GM12891 (cell line): ENCODE measurements around the gene LRRC27.

Source experiments
- PAX5 ChIP-seq: IDR thresholded peaks from 2 replicates; pipeline ENCODE4 v1.6.1; 2011; ENCODE audit warnings: low read length, moderate library complexity, mild to moderate bottlenecking; ENCODE audit not compliant: insufficient read depth, severe bottlenecking
- POLR2A ChIP-seq: IDR thresholded peaks from 2 replicates; pipeline ENCODE4 v1.6.1; 2011; ENCODE audit warnings: low read depth, low read length, control low read depth
- POLR2AphosphoS5 ChIP-seq: IDR thresholded peaks from 2 replicates; pipeline ENCODE4 v1.6.1; 2011; ENCODE audit warnings: low read depth, low read length, control low read depth
- POU2F2 ChIP-seq: IDR thresholded peaks from 2 replicates; pipeline ENCODE4 v1.6.1; 2011; ENCODE audit warnings: low read depth, mild to moderate bottlenecking, control low read depth, low read length, moderate library complexity
- SPI1 ChIP-seq: IDR thresholded peaks from 2 replicates; pipeline ENCODE4 v1.6.1; 2011; ENCODE audit warnings: low read depth, low read length, control low read depth
- TAF1 ChIP-seq: IDR thresholded peaks from 2 replicates; pipeline ENCODE4 v1.6.1; 2011; ENCODE audit warnings: low read depth, low read length, control low read depth

DNA sequence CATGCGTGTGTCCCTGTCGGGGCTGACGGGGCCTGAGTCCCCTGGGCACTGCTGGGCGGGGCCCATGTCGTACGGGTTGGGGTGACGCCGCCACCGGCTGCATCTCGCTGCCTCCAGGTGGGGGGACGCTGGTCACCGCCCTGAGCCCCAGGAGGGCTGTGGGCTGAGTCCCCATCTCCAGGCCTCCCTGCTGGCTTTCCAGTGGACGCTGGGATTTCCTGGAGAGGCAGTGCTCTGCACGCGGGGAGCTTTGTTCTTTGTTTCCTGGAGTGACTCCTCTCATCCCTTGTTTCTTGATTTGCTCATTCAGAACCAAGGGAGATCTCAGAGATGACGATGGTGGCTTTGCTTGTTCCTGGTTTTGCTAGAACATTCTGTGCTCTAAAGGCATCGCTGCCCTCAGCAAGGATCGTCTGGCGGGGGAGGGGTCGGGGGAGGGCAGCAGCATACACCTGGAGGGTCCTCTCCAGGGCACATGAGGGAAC is 86.0 kb downstream of the LRRC27 start:
- TF ChIP-seq POLR2AphosphoS5 (no peak), POLR2A (no peak), TAF1 (no peak), SPI1 (no peak), PAX5 (no peak), POU2F2 (no peak)
